NCI-H748 (cell line): ENCODE data around the gene CCPG1.

Experiments used
- DNase-seq: peaks from one replicate; lab custom pipeline; 2025; ENCODE audit not compliant: unreplicated experiment; lab: John Stamatoyannopoulos, UW

The CCPG1 gene

GRCh38 chr15:55383687-55384086 is 24.5 kb downstream of the CCPG1 start:
- no peak for DNase-seq

GRCh38 chr15:55381595-55381994 is 26.6 kb downstream of the CCPG1 start:
- DNase-seq, result no peak

- no peak for DNase-seq
Measured at GRCh38 chr15:55379095-55379494, 29.1 kb downstream of the CCPG1 start.

GRCh38 chr15:55372701-55373440 is 35.3 kb downstream of the CCPG1 start:
- no peak for DNase-seq

GRCh38 chr15:55366981-55367380 is 41.2 kb downstream of the CCPG1 start:
- no peak for DNase-seq

GRCh38 chr15:55362641-55363040 is 45.5 kb downstream of the CCPG1 start:
- no peak for DNase-seq

GRCh38 chr15:55361048-55361447 is 47.1 kb downstream of the CCPG1 start:
- no peak for DNase-seq

GRCh38 chr15:55360256-55360655 is 47.9 kb downstream of the CCPG1 start:
- DNase-seq, result no peak

- no peak for DNase-seq
Measured at GRCh38 chr15:55358471-55358870, 49.7 kb downstream of the CCPG1 start.

- DNase-seq, result no peak
Measured at GRCh38 chr15:55357774-55358173, 50.4 kb downstream of the CCPG1 start.

- DNase-seq, result no peak
Measured at GRCh38 chr15:55356985-55357585, 51.1 kb downstream of the CCPG1 start.

GRCh38 chr15:55353025-55353424 is 55.1 kb downstream of the CCPG1 start:
- DNase-seq, result no peak

- DNase-seq, result no peak
Measured at GRCh38 chr15:55349282-55349681, 58.9 kb downstream of the CCPG1 start.

GRCh38 chr15:55348281-55348778 is 59.8 kb downstream of the CCPG1 start:
- no peak for DNase-seq

- DNase-seq, result no peak
Measured at GRCh38 chr15:55344206-55344605, 64.0 kb downstream of the CCPG1 start.

- DNase-seq, result no peak
Measured at GRCh38 chr15:55343168-55343567, 65.0 kb downstream of the CCPG1 start.

- no peak for DNase-seq
Measured at GRCh38 chr15:55337160-55337559, 71.0 kb downstream of the CCPG1 start.

GRCh38 chr15:55334997-55335396 is 73.2 kb downstream of the CCPG1 start:
- DNase-seq, result no peak

GRCh38 chr15:55334371-55334770 is 73.8 kb downstream of the CCPG1 start:
- no peak for DNase-seq

- no peak for DNase-seq
Measured at GRCh38 chr15:55327387-55327786, 80.8 kb downstream of the CCPG1 start.

- no peak for DNase-seq
Measured at GRCh38 chr15:55322467-55322866, 85.7 kb downstream of the CCPG1 start.

GRCh38 chr15:55320963-55321362 is 87.2 kb downstream of the CCPG1 start:
- no peak for DNase-seq

- DNase-seq, result no peak
Measured at GRCh38 chr15:55320238-55320550, 88.0 kb downstream of the CCPG1 start.
